Effector CD4-positive, alpha-beta T cell (primary cell): Measurements from ENCODE around the gene TTLL5.

Source experiments
- DNase-seq: peaks from one replicate; pipeline ENCODE4 v3.0.0-alpha.2; 2020
- total RNA-seq: gene quantifications from one replicate; lab custom pipeline; 2026; lab: John Stamatoyannopoulos, UW

Gene TTLL5
- total RNA-seq: 40.5 reads per million, percentile 63 among the genes with 10 or more reads in this experiment

DNA sequence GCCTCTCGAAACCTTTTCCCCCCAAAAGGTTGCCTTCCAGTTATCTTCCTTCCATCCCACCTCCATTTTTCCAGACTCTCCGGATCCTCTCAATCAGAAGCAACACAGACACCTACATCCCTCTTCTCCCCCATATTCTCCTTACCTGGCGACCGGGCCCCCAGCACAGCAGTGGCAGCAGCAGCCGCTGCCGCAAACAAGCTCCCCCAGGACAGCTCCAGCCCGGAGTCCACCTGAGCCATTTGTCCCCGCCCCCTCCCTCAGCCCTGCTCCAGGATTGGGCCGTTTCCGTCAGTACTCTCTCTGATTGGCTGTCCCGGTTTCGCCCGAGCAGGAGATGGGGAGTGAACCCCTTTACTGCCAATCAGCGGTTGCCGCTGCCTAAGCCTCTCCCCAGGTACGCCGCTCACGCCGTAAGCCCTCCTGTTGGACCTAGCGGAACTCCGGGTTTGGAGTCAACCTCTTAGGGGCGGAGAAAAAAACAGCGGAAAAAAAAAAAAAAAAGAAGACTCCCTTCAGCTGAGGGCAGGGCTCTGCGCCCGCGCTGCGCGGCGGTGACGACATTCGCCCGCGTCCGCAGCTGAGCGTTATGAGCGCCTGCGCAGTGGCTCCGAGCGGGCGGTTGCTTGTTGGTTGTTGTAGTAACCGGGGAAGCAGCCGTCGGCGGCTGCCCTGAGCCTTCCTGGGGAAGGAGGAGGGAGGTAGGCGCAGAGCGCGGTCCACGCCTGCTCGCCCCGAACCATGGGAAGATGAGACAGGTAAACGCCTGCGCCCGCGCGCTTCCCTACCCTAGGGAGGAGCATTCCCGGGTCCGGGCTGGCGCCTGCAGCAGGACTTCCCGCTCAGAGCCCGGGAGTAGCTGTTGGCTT lies at the start of gene TTLL5, which contains the start of gene ERG28:
TTLL5 (plus strand) TSS at position 617 of the 869 bp plus-strand sequence. CDS start 1,904 bp downstream, outside the sequence.
ERG28 (minus strand) TSS at position 247 of the 869 bp plus-strand sequence. CDS start 3,374 bp downstream, outside the sequence.
- DNase-seq: peak; percentile 95

DNA sequence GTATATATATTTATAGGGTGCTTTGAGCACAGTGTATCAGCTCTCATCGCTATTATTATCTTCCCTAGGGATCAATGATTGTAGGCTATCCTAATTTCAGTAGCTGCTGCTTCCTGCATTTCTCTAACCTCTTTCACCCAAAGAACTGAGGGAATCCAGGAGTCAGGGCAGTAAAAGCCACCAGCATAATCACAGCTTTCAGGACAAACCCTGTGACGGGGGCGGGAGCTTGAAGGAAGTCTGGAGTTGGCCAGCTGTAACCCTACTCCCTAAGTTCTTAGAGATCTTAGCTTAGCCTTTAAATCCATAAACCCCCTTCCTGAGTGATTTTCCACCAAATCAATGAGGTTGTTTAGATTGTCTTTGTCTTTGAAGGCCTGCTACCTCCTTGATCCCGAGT lies 48.9 kb upstream of the TTLL5 start:
- DNase-seq: no peak

DNA sequence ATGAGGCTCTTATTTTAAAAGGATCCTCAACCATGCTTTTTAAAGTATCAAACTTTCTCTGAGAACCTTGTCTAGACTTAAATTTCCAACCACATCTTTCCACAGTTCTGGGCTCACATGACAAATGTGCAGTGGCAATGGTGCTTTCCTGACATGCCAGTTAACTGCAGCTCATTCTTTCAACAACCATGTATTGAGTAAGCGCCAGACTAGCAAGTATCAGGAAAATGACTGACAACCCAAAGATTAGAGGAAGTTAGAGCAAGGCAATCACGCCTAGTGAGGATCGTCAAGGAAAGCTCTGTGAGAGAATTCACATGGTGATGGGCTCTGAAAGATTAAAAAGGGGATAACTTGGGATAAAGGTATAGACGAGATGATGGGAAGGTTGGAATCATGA lies 46.9 kb upstream of the TTLL5 start:
- no peak for DNase-seq

DNA sequence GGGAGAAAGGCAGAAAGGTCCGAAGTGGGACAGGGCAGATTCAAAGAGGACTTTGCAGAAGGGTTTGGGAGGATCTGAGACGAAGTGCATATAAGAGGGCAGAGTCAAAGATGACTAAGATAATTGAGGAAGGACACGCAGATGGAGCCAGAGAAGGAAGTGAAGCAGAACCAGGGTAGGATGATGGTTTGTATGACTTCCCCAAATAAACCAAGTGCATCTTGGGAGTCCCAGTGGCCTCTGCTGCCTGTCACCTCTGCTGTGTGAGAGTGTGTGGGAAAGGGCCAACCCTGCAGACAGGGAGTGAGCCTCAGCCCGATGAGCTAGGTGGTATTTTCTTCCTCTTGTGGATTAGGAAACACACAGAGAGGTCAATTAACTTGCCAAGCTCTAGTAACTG lies 45.8 kb upstream of the TTLL5 start:
- DNase-seq: no peak

- no peak for DNase-seq
Observed at GRCh38 chr14:75619548-75619947, 41.5 kb upstream of the TTLL5 start.

- DNase-seq: no peak
Observed at GRCh38 chr14:75625034-75625433, 36.0 kb upstream of the TTLL5 start.

DNA sequence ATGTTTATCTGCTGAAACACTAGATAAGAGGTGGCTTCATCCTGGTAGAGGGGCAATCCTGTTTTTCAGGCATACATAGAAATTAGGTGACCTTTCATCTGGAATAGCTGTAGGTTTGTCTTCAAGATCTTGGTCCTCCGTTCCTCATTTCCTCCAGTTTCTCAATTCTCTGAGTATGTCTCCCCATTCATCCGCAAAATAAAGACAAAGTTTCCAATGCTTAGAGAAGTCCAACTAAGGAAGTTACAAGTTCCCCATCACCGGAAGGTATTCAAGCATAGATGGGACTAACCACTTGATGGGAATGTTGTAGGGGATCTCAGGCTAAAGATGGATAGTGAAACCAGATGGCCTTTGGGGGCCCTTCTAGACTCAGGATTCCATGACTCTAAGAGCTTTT lies 34.6 kb upstream of the TTLL5 start:
- no peak for DNase-seq

GRCh38 chr14:75626863-75627262 lies 34.2 kb upstream of the TTLL5 start:
- no peak for DNase-seq

DNA sequence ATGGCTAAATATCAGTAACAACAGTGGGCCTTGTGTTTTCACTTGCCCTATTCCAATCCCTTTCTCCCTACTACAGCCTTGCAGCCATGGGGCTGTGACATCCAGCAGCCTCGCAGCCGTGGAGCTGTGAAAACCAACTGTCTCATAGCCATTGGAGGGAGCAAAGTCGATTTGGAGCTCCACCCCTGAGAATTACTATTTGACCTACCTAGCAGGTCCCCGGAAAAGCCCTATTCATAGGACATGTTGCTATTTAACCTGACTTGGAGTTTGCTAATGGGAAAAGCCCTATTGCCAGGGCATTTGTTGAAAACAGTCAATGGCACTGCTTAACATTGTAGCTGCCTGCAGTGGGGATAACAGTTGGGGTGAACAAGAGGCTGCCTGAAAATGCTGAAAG lies 33.6 kb upstream of the TTLL5 start:
- no peak for DNase-seq

DNA sequence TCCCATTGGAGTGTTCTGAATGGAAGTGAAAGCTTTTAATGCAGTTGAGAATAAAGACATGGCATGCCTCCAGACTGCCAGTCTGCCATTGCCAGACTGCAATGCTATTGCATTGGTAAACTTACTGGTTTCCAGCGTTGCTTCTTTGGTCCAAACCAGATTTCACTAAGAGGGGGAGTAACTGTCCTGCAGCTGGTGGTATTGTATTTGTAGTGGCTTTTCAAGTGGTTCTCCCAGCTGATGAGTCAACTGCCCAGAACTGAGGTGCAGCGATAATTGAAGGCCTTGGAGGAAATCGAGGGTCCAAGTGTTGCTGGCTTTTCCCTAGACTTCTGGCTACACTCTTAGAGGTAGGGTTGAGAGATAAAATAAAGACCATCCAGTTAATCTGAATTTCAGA lies 32.2 kb upstream of the TTLL5 start:
- no peak for DNase-seq

DNA sequence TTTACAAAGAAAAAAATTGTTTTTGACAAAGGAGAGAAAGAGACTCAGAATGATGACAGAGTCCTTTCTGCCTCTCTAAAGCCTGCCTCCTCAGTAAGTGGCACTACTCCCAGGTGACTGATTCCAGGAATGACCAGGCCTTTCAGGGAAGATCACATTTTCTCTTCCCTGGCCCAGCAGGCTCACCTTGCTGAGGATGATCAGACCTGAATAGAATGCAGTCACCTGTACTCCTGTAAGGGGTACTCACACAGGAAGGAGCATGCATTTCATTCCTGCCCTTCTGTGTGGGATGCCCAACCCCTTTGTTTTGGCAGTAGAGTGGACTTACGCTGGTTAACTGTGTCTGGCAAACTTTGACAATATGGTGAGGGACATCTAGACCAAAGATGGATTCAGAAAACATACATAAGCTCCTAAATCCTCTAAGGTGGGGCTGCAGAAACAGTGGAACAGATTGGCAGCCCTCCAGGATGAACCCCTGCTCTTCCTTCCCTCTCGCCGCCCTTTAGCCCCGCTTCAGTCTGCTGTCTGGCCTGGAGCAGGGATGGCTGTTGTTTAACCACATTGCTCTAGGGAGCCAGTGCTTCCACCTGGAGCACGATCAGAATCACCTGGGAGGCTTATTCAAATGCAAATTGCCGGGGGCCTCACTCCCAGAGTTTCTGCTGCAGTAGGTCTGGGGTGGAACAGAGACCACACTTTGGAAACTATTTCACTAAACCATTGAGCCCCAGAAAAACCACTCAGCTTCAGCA lies 30.2 kb upstream of the TTLL5 start:
- no peak for DNase-seq

DNA sequence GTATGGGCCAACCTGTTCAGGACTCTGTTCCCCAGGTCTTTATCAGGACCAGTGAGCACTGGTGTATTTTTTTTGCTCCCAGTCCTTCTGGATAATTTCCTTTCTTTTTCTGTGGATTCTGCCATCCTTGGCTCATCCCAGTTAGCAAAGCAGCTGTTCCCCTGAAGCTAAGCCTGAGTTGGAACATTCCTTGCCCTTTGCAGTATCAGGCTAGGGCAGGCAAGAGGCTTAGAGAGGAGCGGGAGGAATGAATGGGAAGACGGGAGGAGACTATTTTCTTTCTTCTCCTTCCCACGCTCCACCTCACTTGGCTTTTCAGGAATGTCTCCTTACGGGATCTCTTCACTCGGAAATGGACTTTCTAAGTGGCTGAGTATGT lies 29.6 kb upstream of the TTLL5 start:
- no peak for DNase-seq

DNA sequence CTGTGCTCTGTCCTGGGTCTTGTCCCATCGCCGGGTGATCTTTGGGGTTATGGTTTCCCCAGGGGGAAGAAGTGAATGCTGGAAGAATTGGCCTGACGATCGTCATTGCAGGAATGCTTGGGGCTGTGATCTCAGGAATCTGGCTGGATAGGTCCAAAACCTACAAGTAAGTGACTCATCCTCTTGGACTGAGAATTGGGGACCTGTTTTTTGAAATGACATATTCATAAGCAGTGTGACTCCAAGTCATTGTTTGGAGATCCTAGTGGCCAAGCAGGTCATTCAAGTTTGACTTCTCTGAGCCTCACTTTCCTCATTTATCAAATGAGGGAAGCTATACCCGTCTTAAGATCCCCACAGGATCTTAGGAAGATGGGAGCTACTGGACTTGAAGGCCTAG lies 26.2 kb upstream of the TTLL5 start:
- no peak for DNase-seq

GRCh38 chr14:75636100-75636692 lies 24.9 kb upstream of the TTLL5 start:
- no peak for DNase-seq

GRCh38 chr14:75640876-75641275 lies 20.2 kb upstream of the TTLL5 start:
- DNase-seq: no peak

GRCh38 chr14:75643985-75644384 lies 17.1 kb upstream of the TTLL5 start:
- DNase-seq: no peak

DNA sequence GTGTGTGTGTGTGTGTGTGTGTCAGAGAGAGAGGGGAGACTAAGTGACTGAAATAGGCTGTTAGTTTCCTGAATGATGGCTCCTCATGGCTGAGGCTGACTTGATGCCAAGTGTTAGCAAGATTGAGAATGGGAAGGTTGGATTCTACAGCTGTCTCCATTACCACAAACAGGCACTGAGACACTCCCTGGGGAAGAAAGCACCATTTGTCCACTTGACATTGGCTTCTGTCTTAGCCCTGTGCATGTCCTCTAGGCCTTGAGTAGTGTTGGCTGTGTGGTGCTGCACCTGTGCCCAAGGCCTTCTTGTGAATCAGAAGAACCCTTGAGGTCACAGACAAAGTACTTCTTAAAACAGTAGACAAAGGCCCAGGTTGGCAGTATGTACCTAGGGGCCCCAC lies 16.0 kb upstream of the TTLL5 start:
- no peak for DNase-seq

DNA sequence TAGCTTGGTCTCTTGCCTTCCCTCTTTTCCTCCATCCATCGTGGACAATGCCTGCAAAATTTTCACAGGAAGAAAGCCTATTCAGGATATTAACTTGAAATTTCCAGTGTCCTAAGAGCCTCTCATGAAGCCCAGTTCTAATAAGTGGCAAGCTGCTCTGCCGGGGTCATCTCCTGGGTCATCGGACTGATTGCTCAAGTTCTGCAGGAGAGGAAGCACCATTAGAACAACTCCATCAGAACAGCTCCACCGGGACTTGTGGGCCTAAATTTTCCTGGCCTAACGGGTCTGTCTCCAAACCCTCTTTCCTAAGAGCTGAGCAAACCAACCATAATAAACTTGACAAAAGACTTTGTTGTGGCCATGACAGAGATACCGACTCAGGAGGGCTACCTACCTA lies 14.3 kb upstream of the TTLL5 start:
- no peak for DNase-seq

DNA sequence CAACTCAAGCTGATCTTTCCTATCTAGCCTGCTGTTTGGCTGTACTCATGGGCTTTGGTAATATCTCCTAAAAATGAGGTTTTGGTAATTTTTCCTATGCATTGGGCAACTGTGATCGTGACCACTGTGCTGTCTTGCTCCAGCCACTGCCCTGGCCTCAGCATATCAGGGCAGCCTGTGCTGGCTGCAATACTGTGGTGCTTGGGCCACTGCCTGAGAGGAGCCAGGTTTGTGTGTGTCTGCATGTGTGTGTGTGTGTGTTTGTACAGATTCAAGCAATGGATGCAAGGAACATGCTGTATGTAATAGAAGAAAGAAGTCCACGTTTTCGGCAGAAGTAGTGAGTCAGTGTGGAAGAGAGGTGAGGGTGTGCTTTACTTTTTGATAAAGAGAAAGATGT lies 13.4 kb upstream of the TTLL5 start:
- no peak for DNase-seq

GRCh38 chr14:75648066-75648838 lies 12.8 kb upstream of the TTLL5 start:
- no peak for DNase-seq

GRCh38 chr14:75649337-75649736 lies 11.7 kb upstream of the TTLL5 start:
- DNase-seq: no peak

GRCh38 chr14:75649773-75650172 lies 11.3 kb upstream of the TTLL5 start:
- no peak for DNase-seq
